Measurements from ENCODE around the gene SUPT3H. TPM values are rescaled to one million over a fixed set of nuclear protein-coding genes. Genes with fewer than 3 reads are reported as not detected.
"Not testable (repeated sequence)": the region's sequence is repeated elsewhere in the genome, so short reads cannot be mapped to it uniquely, and the experiment has no call there.

Gene SUPT3H
- polyA plus RNA-seq, 3 donors: 2.4 to 3.5 (median 2.5) TPM

- H2AFZ ChIP-seq (ENCODE audit: insufficient read depth, low read depth, low read length, poor library complexity, severe bottlenecking): no peak overlapping the region
- Mint-ChIP-seq H3K9me3 (peaks cover 0 to 5% (median 0%) of the 10 kb centered on the region in 7 donors), H3K27ac (no peak overlapping the region), H3K36me3 (peaks cover 0 to 6% of the 10 kb centered on the region in 2 donors), H3K4me3 (no peak overlapping the region), H3K27me3 (ENCODE audit: low read depth in 3 of 3) (no peaks in the 10 kb centered on the region), H3K4me1 (peaks cover 11% of the 10 kb centered on the region)
- H3K79me2 ChIP-seq (ENCODE audit: insufficient read depth, low read length): no peaks in the 10 kb centered on the region
- no peak overlapping the region for H3K9ac ChIP-seq (ENCODE audit: insufficient read depth, low read length, poor library complexity, severe bottlenecking)
- no peak overlapping the region for H3K27ac ChIP-seq (ENCODE audit: low read depth in 1 of 2, low read length in 2 of 2)
- H3K4me2 ChIP-seq (replicated peaks; ENCODE audit: extremely low read depth, low read length, poor library complexity, severe bottlenecking): no peak overlapping the region
- no peaks in the 10 kb centered on the region for H4K20me1 ChIP-seq (ENCODE audit: insufficient read depth, low read length)
- WGBS (ENCODE audit: insufficient coverage): no CpG with 5 or more reads among the region's 3 CpGs
- no peak for DNase-seq
- intact Hi-C loops (cut with micrococcal nuclease): no loop called here
- H3K4me3 ChIP-seq (replicated peaks in 1 of 3; ENCODE audit: low read depth in 2 of 3, low read length in 3 of 3): no peak overlapping the region
- no peak for TF ChIP-seq CTCF (IDR thresholded peaks at IDR 0.05)
- no peaks in the 10 kb centered on the region for H3K36me3 ChIP-seq (replicated peaks in 1 of 2; ENCODE audit: control insufficient read depth in 1 of 2, insufficient read depth in 2 of 2, low read length in 2 of 2)
- H3K9me3 ChIP-seq (replicated peaks in 1 of 2; ENCODE audit: control insufficient read depth in 1 of 2, insufficient read depth in 1 of 2, low read length in 2 of 2): no peaks in the 10 kb centered on the region
- H3K4me1 ChIP-seq (ENCODE audit: control insufficient read depth in 1 of 2, insufficient read depth in 2 of 2, low read length in 2 of 2): no peaks in the 10 kb centered on the region
- H3K27me3 ChIP-seq (ENCODE audit: control insufficient read depth in 2 of 2, insufficient read depth in 2 of 2, low read length in 2 of 2): no peaks in the 10 kb centered on the region
Observed at GRCh38 chr6:45299096-45299581, 78.6 kb downstream of the SUPT3H start.

- H2AFZ ChIP-seq (ENCODE audit: insufficient read depth, low read depth, low read length, poor library complexity, severe bottlenecking): no peak overlapping the region
- intact Hi-C loops (cut with micrococcal nuclease): no loop called here
- no peaks in the 10 kb centered on the region for H3K27me3 ChIP-seq (ENCODE audit: control insufficient read depth in 2 of 2, insufficient read depth in 2 of 2, low read length in 2 of 2)
- H3K4me3 ChIP-seq (replicated peaks in 1 of 3; ENCODE audit: low read depth in 2 of 3, low read length in 3 of 3): no peak overlapping the region
- H3K9ac ChIP-seq (ENCODE audit: insufficient read depth, low read length, poor library complexity, severe bottlenecking): no peak overlapping the region
- Mint-ChIP-seq H3K27me3 (ENCODE audit: low read depth in 3 of 3) (no peaks in the 10 kb centered on the region), H3K4me3 (no peak overlapping the region), H3K36me3 (no peaks in the 10 kb centered on the region), H3K27ac (no peak overlapping the region), H3K9me3 (peaks cover 0 to 7% (median 0%) of the 10 kb centered on the region in 7 donors), H3K4me1 (peaks cover 11% of the 10 kb centered on the region)
- H3K79me2 ChIP-seq (ENCODE audit: insufficient read depth, low read length): no peaks in the 10 kb centered on the region
- H3K9me3 ChIP-seq (replicated peaks in 1 of 2; ENCODE audit: control insufficient read depth in 1 of 2, insufficient read depth in 1 of 2, low read length in 2 of 2): no peaks in the 10 kb centered on the region
- H3K27ac ChIP-seq (ENCODE audit: low read depth in 1 of 2, low read length in 2 of 2): no peak overlapping the region
- TF ChIP-seq CTCF (IDR thresholded peaks at IDR 0.05): no peak
- H3K4me1 ChIP-seq (ENCODE audit: control insufficient read depth in 1 of 2, insufficient read depth in 2 of 2, low read length in 2 of 2): no peaks in the 10 kb centered on the region
- H3K36me3 ChIP-seq (replicated peaks in 1 of 2; ENCODE audit: control insufficient read depth in 1 of 2, insufficient read depth in 2 of 2, low read length in 2 of 2): no peaks in the 10 kb centered on the region
- no peaks in the 10 kb centered on the region for H4K20me1 ChIP-seq (ENCODE audit: insufficient read depth, low read length)
- H3K4me2 ChIP-seq (replicated peaks; ENCODE audit: extremely low read depth, low read length, poor library complexity, severe bottlenecking): no peak overlapping the region
- no peak for DNase-seq
Observed at GRCh38 chr6:45297320-45297719, 80.4 kb downstream of the SUPT3H start.

GRCh38 chr6:45294065-45294701 is 83.6 kb downstream of the SUPT3H start:
- H3K27me3 Mint-ChIP-seq (ENCODE audit: low read depth in 3 of 3); H3K4me1 ChIP-seq (ENCODE audit: control insufficient read depth in 1 of 2, insufficient read depth in 2 of 2, low read length in 2 of 2); H4K20me1 ChIP-seq (ENCODE audit: insufficient read depth, low read length); intact Hi-C loops (cut with micrococcal nuclease); H3K9me3 ChIP-seq (replicated peaks in 1 of 2; ENCODE audit: control insufficient read depth in 1 of 2, insufficient read depth in 1 of 2, low read length in 2 of 2); H3K4me2 ChIP-seq (replicated peaks; ENCODE audit: extremely low read depth, low read length, poor library complexity, severe bottlenecking); H3K27ac Mint-ChIP-seq; DNase-seq; H3K4me1 Mint-ChIP-seq; H3K27me3 ChIP-seq (ENCODE audit: control insufficient read depth in 2 of 2, insufficient read depth in 2 of 2, low read length in 2 of 2); H3K9ac ChIP-seq (ENCODE audit: insufficient read depth, low read length, poor library complexity, severe bottlenecking); H3K4me3 Mint-ChIP-seq; H3K9me3 Mint-ChIP-seq; H3K79me2 ChIP-seq (ENCODE audit: insufficient read depth, low read length); H3K36me3 Mint-ChIP-seq; H3K36me3 ChIP-seq (replicated peaks in 1 of 2; ENCODE audit: control insufficient read depth in 1 of 2, insufficient read depth in 2 of 2, low read length in 2 of 2); H2AFZ ChIP-seq (ENCODE audit: insufficient read depth, low read depth, low read length, poor library complexity, severe bottlenecking); H3K27ac ChIP-seq (ENCODE audit: low read depth in 1 of 2, low read length in 2 of 2); H3K4me3 ChIP-seq (replicated peaks in 1 of 3; ENCODE audit: low read depth in 2 of 3, low read length in 3 of 3): not testable (repeated sequence)
- 86% methylated on average over 1 of the region's 1 CpG for WGBS (ENCODE audit: insufficient coverage)
